ENCODE results near the gene PLPP4. TPM values are rescaled to one million over a fixed set of nuclear protein-coding genes. Genes with fewer than 3 reads are reported as not detected.

Gene PLPP4
- total RNA-seq, 4 donors from 2014 or later = 0.72 to 1.9 TPM; not detected in 2

- ATAC-seq (ENCODE audit: low FRiP score) (peak; percentile 55), DNase-seq (ENCODE audit: low spot score) (no peak)
- TF ChIP-seq, protein P1, sequence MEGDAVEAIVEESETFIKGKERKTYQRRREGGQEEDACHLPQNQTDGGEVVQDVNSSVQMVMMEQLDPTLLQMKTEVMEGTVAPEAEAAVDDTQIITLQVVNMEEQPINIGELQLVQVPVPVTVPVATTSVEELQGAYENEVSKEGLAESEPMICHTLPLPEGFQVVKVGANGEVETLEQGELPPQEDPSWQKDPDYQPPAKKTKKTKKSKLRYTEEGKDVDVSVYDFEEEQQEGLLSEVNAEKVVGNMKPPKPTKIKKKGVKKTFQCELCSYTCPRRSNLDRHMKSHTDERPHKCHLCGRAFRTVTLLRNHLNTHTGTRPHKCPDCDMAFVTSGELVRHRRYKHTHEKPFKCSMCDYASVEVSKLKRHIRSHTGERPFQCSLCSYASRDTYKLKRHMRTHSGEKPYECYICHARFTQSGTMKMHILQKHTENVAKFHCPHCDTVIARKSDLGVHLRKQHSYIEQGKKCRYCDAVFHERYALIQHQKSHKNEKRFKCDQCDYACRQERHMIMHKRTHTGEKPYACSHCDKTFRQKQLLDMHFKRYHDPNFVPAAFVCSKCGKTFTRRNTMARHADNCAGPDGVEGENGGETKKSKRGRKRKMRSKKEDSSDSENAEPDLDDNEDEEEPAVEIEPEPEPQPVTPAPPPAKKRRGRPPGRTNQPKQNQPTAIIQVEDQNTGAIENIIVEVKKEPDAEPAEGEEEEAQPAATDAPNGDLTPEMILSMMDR (IDR thresholded peaks at IDR 0.05) = no peak
These were observed 20.2 kb downstream of the PLPP4 start for GRCh38 chr10:120477021-120477742.

- DNase-seq (ENCODE audit: low spot score) (no peak), ATAC-seq (ENCODE audit: low FRiP score) (no peak)
- TF ChIP-seq, protein P1 (IDR thresholded peaks at IDR 0.05) = no peak
These were observed 20.7 kb downstream of the PLPP4 start for GRCh38 chr10:120477743-120478141.

- TF ChIP-seq, protein P1 (IDR thresholded peaks at IDR 0.05) = no peak
These were observed 21.4 kb downstream of the PLPP4 start for GRCh38 chr10:120478386-120478785.

GRCh38 chr10:120479506-120479905 lies 22.5 kb downstream of the PLPP4 start:
- DNase-seq (ENCODE audit: low spot score) = no peak
- TF ChIP-seq, protein P1 (IDR thresholded peaks at IDR 0.05) = no peak
- no peak for ATAC-seq (ENCODE audit: low FRiP score)

More at GRCh38 chr10:120478386-120478785, 21.4 kb downstream of the PLPP4 start:
- ATAC-seq (ENCODE audit: low FRiP score) (no peak), DNase-seq (ENCODE audit: low spot score) (no peak)

GRCh38 chr10:120480065-120480600 lies 23.1 kb downstream of the PLPP4 start:
- TF ChIP-seq, protein P1 (IDR thresholded peaks at IDR 0.05) = no peak
- DNase-seq (ENCODE audit: low spot score) (no peak), ATAC-seq (ENCODE audit: low FRiP score) (no peak)

GRCh38 chr10:120480848-120481247 lies 23.8 kb downstream of the PLPP4 start:
- ATAC-seq (ENCODE audit: low FRiP score) (no peak), DNase-seq (ENCODE audit: low spot score) (no peak)
- TF ChIP-seq, protein P1 (IDR thresholded peaks at IDR 0.05) = no peak

GRCh38 chr10:120483006-120483405 lies 26.0 kb downstream of the PLPP4 start:
- ATAC-seq (ENCODE audit: low FRiP score) = no peak
- DNase-seq (ENCODE audit: low spot score) = no peak

More at GRCh38 chr10:120483006-120483405, 26.0 kb downstream of the PLPP4 start:
- TF ChIP-seq, protein P1 (IDR thresholded peaks at IDR 0.05) = no peak

Measured in omental fat pad (tissue), 4 donors.